Fibroblast of skin of back (primary cell): ENCODE data around the gene RNF5.
"Not testable (repeated sequence)": the region's sequence is repeated elsewhere in the genome, so short reads cannot be mapped to it uniquely, and the experiment has no call there.

Experiments used
- DNase-seq: peaks from one replicate; pipeline ENCODE4 v3.0.0-alpha.2; 2013

Gene RNF5

GRCh38 chr6:32190054-32190851 is 12.0 kb downstream of the RNF5 start, which contains the start of gene PBX2:
Gene PBX2 (minus strand): TSS chr6:32190202. CDS start chr6:32189915, 287 bp downstream.
- peak; percentile 93 for DNase-seq

GRCh38 chr6:32190911-32191677 is 12.9 kb downstream of the RNF5 start:
- no peak for DNase-seq

DNA sequence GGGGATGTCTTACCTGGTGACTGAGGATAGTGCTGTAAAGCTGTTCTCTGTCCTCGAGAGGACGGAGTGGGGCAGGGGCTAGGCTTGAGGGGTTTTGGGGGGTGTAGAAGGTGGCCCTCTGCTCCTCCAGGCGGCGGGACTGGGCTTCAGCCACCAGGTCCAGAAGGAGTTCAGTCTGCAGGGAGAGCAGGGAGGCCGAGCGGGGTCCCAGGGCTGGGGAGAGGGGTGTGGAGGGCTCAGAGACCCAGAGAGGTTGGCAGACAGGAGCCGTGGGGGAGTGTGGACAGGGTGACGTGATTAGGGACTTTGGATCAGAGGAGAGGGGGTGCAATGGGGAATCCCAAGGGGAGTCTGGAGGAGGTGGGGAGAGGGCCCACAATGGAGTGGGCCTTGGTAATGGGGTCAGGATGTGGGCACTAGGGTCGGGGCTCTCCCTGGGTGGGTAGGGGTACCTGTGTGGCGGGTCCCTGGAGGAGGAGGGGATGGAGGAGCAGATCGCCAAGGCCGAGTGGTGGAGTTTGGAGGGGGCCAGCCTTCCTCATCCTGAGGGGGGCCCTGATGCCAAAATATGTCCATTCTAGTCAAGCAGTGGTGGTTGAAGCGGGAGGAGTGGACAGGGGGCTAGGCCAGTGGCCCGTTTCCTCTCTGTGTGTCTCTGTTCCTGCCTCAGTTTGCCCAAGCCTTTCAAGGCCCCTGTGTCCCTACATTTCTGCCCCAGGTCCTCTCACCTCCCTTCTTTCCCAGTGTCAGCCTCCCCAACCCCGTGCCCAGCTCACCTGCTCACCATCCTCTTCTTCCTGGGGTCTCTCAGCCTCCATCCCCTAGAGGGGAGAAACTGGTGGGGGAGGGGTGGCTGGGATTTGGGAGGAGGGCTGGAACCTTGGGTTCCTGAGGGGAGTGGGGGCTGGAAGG is 13.7 kb downstream of the RNF5 start:
- DNase-seq, result no peak

DNA sequence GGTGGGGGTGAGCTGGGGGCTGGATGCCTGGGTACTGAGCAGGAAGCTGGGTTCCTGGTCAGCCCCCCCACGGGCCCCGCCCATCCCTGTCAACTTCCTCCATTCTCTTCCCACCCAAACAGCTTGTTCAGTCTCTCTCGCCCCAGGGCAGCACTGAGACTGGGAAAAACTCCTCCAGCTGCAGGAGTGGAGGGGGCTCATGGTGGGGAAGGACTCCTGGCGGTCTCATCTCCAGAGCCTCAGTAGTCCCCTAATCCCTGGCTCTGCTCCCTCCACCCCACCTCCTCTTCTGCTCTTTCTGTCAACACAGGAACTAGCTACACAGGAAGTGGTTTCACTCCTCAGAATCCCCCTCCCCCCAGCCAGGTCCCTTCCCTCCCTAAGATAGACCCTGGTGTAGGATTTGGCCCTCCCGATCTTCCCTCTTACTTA is 14.4 kb downstream of the RNF5 start, which contains the start of gene GPSM3:
GPSM3 (minus strand) TSS at position 36 of the 432 bp plus-strand sequence. CDS start 130 bp downstream, outside the sequence.
- peak; percentile 59 for DNase-seq

GRCh38 chr6:32193096-32193495 is 14.9 kb downstream of the RNF5 start:
- DNase-seq, result not testable (repeated sequence)

GRCh38 chr6:32194388-32194787 is 16.2 kb downstream of the RNF5 start:
- no peak for DNase-seq

DNA sequence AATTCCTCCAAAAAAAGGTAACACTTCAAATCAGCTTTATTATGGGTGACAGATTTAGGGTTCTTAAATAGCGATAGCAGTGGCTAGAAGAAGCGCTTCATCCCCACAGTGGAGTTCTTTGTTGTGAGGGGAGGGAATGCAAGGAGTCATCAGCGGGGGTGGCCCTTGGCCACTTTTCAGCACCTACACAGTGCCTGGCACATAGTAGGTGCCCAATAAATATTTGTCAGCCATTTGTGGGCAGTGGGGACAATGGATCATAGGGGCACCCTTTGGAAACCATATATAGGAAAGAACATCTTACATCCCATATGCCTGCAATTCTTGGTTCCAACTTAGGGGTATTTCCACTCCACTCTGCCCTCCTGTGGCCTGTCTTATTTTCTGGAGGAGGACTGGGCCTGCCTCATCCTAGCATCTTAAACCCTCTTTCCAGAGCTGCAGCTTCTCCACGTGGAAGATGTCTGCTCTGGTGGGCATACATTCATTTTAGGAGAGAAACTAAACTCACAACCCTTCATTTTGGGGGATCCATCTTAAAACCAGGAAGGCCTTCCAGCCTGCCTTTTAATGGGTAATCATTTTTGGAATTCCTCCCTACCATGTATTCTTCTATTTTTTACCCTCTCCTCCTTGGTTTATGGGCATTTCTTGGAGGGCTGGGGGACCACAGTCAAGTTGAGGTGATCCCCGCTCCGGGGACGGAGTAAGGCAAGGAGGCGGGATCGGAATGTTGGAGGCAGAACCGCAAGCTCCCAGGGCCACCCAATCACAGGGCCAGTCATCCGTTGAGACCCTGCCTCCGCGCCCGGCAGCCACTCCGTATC is 16.8 kb downstream of the RNF5 start:
- DNase-seq, result peak; percentile 64

DNA sequence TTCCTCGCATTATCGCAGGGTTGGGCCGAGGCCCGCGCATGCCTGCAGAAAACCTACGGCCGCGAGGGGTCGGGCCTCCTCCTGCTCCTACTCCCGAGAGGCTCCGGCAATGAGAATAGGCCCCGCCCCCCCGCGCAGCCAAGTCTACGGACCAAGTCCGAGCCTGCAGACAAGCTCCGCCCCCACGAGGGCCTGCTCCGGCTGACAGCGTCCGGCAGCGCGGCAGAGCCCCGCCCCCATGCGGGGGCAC is 17.4 kb downstream of the RNF5 start:
- DNase-seq, result peak; percentile 100

DNA sequence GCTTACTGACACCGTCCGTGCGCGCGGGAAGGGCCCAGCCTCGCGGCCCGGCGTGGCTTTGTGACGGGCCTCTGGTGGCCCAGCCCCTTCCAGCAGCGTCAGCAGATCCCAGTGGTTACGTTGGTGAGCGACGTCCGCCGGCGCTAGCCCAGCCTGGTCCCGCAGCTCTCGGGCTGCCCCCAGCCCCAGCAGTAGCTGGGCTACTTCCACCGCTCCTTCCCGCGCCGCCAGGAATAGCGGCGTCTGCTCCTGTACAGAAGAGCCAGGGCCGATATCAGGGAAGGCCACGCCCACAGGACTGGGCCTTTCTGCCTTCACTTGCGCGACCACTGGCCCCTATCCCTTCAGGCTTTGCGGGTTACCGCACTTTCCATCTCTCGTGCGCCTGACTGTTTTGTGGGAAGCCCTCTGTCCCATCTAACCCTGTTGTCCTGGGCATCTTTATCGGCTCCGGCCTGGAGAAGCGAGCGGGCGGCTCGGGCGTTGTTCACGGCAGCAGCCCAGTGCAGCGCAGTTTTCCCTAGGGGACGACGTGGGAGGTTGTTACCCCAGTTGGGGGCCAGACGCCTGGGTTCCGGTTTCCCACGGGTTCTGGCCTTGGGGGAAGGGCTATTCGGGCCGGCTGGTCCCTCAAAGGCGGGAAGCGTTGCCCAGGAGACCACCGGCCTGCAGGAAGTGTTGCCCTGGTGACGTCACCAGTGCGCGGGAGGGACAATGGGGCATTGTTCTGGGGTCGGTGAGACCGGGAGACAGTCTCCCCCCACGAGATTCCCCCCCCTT is 17.9 kb downstream of the RNF5 start:
- peak; percentile 91 for DNase-seq

GRCh38 chr6:32196682-32197616 is 18.7 kb downstream of the RNF5 start:
- no peak for DNase-seq

DNA sequence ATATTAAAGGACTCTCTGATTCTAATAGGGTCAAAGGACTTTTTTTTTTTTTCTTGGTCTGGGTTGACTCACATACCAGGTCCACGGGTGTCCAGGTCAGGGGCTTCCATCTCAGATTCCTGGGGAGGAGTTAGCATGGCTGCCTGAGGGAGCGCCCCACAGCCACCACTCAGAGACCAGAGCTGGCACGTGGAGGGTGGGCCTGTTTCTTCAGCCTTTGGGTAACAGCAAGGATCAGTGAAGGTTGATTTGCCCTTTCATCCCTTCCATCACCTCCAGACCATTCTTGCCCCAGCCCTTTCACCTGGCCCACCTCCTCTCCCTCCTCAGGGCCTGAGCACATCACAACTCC is 20.1 kb downstream of the RNF5 start:
- DNase-seq, result no peak

DNA sequence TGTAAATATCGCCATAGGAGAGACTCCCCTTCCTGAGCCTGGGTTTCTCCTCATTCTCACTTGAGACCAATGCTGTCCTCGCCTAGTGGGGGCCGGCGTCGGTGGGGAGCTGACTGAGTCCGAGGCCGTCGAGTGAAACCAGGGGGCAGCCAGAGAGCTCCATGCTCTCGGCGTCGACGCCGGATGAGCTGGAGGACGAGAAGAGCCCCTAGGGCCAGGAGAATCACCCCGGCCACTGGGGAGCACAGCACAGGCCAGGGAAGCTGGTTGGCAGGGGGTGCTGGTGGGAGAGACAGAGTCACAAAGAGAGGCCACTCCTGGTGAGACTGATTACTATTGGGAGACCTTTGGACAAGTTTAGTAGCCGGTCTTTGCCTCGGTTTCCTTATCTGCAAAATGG is 20.7 kb downstream of the RNF5 start:
- no peak for DNase-seq

GRCh38 chr6:32200711-32201475 is 22.7 kb downstream of the RNF5 start:
- no peak for DNase-seq

- no peak for DNase-seq
These were observed 24.0 kb downstream of the RNF5 start for GRCh38 chr6:32202186-32202585.

GRCh38 chr6:32203426-32204267 is 25.4 kb downstream of the RNF5 start:
- DNase-seq, result no peak

GRCh38 chr6:32204268-32204715 is 26.1 kb downstream of the RNF5 start:
- no peak for DNase-seq

- no peak for DNase-seq
These were observed 30.8 kb downstream of the RNF5 start for GRCh38 chr6:32208996-32209395.

- DNase-seq, result no peak
These were observed 32.0 kb downstream of the RNF5 start for GRCh38 chr6:32210191-32210601.
